B cell (primary cell): ENCODE measurements around the gene PIK3AP1.
"Not testable (repeated sequence)": the region's sequence is repeated elsewhere in the genome, so short reads cannot be mapped to it uniquely, and the experiment has no call there.

Source experiments
- EZH2 ChIP-seq: IDR thresholded peaks from 2 replicates; pipeline ENCODE4 v1.6.1; 2012; ENCODE audit warnings: borderline replicate concordance, low read depth, mild to moderate bottlenecking, moderate library complexity, low read length; ENCODE audit not compliant: insufficient read depth, poor library complexity, severe bottlenecking
- TF ChIP-seq, protein P1 (sequence below): fragments of 200-600 bp; IDR thresholded peaks from one replicate; pipeline ENCODE4 v1.8.0; 2022; ENCODE audit warnings: antibody characterized with exemption, mild to moderate bottlenecking

DNA sequence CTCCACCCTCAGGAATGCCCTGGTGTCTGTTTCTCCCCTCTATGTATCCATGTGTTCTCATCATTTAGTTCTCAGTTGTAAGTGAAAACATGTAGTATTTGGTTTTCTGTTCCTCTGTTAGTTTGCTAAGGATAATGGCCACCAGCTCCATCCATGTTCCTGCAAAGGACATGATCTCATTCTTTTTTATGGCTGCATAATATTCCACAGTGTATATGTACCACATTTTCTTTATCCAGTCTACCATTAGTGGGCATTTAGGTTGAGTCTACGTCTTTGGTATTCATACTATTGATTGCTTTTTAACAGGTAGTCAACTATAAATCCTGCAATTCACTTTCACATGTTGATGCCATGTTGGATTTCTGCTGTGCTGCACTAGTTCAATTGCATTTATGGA, 39.9 kb downstream of the PIK3AP1 start:
- TF ChIP-seq, protein P1, sequence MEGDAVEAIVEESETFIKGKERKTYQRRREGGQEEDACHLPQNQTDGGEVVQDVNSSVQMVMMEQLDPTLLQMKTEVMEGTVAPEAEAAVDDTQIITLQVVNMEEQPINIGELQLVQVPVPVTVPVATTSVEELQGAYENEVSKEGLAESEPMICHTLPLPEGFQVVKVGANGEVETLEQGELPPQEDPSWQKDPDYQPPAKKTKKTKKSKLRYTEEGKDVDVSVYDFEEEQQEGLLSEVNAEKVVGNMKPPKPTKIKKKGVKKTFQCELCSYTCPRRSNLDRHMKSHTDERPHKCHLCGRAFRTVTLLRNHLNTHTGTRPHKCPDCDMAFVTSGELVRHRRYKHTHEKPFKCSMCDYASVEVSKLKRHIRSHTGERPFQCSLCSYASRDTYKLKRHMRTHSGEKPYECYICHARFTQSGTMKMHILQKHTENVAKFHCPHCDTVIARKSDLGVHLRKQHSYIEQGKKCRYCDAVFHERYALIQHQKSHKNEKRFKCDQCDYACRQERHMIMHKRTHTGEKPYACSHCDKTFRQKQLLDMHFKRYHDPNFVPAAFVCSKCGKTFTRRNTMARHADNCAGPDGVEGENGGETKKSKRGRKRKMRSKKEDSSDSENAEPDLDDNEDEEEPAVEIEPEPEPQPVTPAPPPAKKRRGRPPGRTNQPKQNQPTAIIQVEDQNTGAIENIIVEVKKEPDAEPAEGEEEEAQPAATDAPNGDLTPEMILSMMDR: not testable (repeated sequence)
- not testable (repeated sequence) for TF ChIP-seq EZH2
